GM18868 (cell line): ENCODE measurements around the gene COASY.
"Not testable (repeated sequence)": the region's sequence is repeated elsewhere in the genome, so short reads cannot be mapped to it uniquely, and the experiment has no call there.

Experiments used
- ATAC-seq: cut with Tn5 transposase; IDR thresholded peaks from one replicate; pipeline ENCODE4 v1.9.1; 2021; ENCODE audit warnings: mild to moderate bottlenecking, moderate library complexity; ENCODE audit not compliant: unreplicated experiment

COASY gene

GRCh38 chr17:42552736-42553135, 9.2 kb upstream of the COASY start, which contains the start of gene HSD17B1:
HSD17B1 (plus strand) TSS chr17:42552923; CDS start chr17:42552934, 11 bp downstream.
- not testable (repeated sequence) for ATAC-seq

GRCh38 chr17:42553161-42553818, 8.7 kb upstream of the COASY start:
- no peak for ATAC-seq

- ATAC-seq: no peak
Observed at GRCh38 chr17:42553866-42554249, 8.1 kb upstream of the COASY start.

GRCh38 chr17:42554250-42555121, 7.5 kb upstream of the COASY start:
- peak; percentile 83 for ATAC-seq

- no peak for ATAC-seq
Observed at GRCh38 chr17:42555122-42555622, 6.8 kb upstream of the COASY start.

- not testable (repeated sequence) for ATAC-seq
Observed at GRCh38 chr17:42555961-42556617, 5.9 kb upstream of the COASY start.

- ATAC-seq: no peak
Observed at GRCh38 chr17:42559075-42559474, 2.9 kb upstream of the COASY start.

- no peak for ATAC-seq
Observed at GRCh38 chr17:42560246-42560645, 1.7 kb upstream of the COASY start.

GRCh38 chr17:42562388-42563142, 617 bp downstream of the COASY start:
- no peak for ATAC-seq

GRCh38 chr17:42563143-42563509, 1.2 kb downstream of the COASY start:
- ATAC-seq: no peak

GRCh38 chr17:42563543-42563942, 1.6 kb downstream of the COASY start:
- no peak for ATAC-seq

- ATAC-seq: no peak
Observed at GRCh38 chr17:42563950-42564349, 2.0 kb downstream of the COASY start.

- ATAC-seq: no peak
Observed at GRCh38 chr17:42564815-42565522, 3.0 kb downstream of the COASY start.

- ATAC-seq: no peak
Observed at GRCh38 chr17:42565523-42566214, 3.7 kb downstream of the COASY start.

- no peak for ATAC-seq
Observed at GRCh38 chr17:42566215-42566882, 4.4 kb downstream of the COASY start.

GRCh38 chr17:42566883-42567573, 5.1 kb downstream of the COASY start, which contains the start of gene MLX:
MLX (plus strand) TSS chr17:42567100; CDS start chr17:42567125, 25 bp downstream.
- ATAC-seq: peak; percentile 53

GRCh38 chr17:42568341-42569111, 6.6 kb downstream of the COASY start:
- no peak for ATAC-seq
